NCI-H187 (cell line): ENCODE data around the gene ATP1A3.
"Not testable (repeated sequence)": the region's sequence is repeated elsewhere in the genome, so short reads cannot be mapped to it uniquely, and the experiment has no call there.

Source experiments
- DNase-seq, 2 experiments: peaks; one replicate each; lab custom pipeline; 2025; lab: John Stamatoyannopoulos, UW

ATP1A3 gene

GRCh38 chr19:41993612-41994483 lies at the start of gene ATP1A3:
ATP1A3 (minus strand) TSS chr19:41994230; CDS start chr19:41994076, 154 bp downstream.
- DNase-seq = peak; percentile 70 to 74

GRCh38 chr19:42042455-42043170 lies 48.6 kb upstream of the ATP1A3 start:
- no peak for DNase-seq

- DNase-seq = not testable (repeated sequence)
These were observed 46.5 kb upstream of the ATP1A3 start for GRCh38 chr19:42040491-42040890.

GRCh38 chr19:42040031-42040430 lies 46.0 kb upstream of the ATP1A3 start:
- no peak for DNase-seq

GRCh38 chr19:42038666-42039065 lies 44.6 kb upstream of the ATP1A3 start:
- DNase-seq = peak; percentile 71 to 82

- DNase-seq = no peak
These were observed 43.6 kb upstream of the ATP1A3 start for GRCh38 chr19:42037649-42038048.

GRCh38 chr19:42034640-42035391 lies 40.8 kb upstream of the ATP1A3 start:
- DNase-seq = peak in 1 of 2 experiments; percentile 69

GRCh38 chr19:42033413-42033812 lies 39.4 kb upstream of the ATP1A3 start:
- no peak for DNase-seq

- peak; percentile 95 to 96 for DNase-seq
These were observed 38.4 kb upstream of the ATP1A3 start for GRCh38 chr19:42032431-42032830.

GRCh38 chr19:42030645-42031440 lies 36.8 kb upstream of the ATP1A3 start:
- DNase-seq = no peak

GRCh38 chr19:42028304-42029216 lies 34.5 kb upstream of the ATP1A3 start:
- DNase-seq = no peak

GRCh38 chr19:42024622-42025111 lies 30.6 kb upstream of the ATP1A3 start:
- no peak for DNase-seq

GRCh38 chr19:42023943-42024260 lies 29.9 kb upstream of the ATP1A3 start:
- DNase-seq = no peak

- no peak for DNase-seq
These were observed 29.3 kb upstream of the ATP1A3 start for GRCh38 chr19:42023121-42023942.

- DNase-seq = no peak
These were observed 28.6 kb upstream of the ATP1A3 start for GRCh38 chr19:42022616-42023015.

- DNase-seq = no peak
These were observed 27.2 kb upstream of the ATP1A3 start for GRCh38 chr19:42021185-42021584.

GRCh38 chr19:42018503-42019193 lies 24.6 kb upstream of the ATP1A3 start:
- no peak for DNase-seq

GRCh38 chr19:42017040-42017439 lies 23.0 kb upstream of the ATP1A3 start:
- DNase-seq = no peak

GRCh38 chr19:42012747-42013146 lies 18.7 kb upstream of the ATP1A3 start:
- not testable (repeated sequence) for DNase-seq
